Measurements from ENCODE around the gene RNF144B.

DNA sequence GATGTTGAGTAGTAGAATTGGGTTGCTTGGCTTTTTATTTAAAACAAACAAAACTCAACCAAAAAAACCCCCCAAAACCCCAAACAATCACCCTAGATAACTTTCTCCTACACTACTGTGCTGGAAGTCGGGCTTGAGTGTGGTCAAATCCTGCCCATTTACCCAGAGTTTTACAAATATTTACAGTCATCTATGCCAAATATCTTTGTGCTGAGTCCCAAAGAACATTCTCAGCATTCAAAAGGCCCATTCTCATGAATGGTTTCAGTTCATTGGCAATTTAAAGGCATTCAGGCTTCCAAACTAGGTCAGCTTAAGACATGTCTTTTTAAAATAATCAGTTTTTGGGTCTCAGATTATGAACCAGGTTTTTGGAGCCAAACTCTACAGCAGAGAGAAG, 1.8 kb downstream of the RNF144B start:
- TF ChIP-seq, protein P1, sequence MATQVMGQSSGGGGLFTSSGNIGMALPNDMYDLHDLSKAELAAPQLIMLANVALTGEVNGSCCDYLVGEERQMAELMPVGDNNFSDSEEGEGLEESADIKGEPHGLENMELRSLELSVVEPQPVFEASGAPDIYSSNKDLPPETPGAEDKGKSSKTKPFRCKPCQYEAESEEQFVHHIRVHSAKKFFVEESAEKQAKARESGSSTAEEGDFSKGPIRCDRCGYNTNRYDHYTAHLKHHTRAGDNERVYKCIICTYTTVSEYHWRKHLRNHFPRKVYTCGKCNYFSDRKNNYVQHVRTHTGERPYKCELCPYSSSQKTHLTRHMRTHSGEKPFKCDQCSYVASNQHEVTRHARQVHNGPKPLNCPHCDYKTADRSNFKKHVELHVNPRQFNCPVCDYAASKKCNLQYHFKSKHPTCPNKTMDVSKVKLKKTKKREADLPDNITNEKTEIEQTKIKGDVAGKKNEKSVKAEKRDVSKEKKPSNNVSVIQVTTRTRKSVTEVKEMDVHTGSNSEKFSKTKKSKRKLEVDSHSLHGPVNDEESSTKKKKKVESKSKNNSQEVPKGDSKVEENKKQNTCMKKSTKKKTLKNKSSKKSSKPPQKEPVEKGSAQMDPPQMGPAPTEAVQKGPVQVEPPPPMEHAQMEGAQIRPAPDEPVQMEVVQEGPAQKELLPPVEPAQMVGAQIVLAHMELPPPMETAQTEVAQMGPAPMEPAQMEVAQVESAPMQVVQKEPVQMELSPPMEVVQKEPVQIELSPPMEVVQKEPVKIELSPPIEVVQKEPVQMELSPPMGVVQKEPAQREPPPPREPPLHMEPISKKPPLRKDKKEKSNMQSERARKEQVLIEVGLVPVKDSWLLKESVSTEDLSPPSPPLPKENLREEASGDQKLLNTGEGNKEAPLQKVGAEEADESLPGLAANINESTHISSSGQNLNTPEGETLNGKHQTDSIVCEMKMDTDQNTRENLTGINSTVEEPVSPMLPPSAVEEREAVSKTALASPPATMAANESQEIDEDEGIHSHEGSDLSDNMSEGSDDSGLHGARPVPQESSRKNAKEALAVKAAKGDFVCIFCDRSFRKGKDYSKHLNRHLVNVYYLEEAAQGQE (IDR thresholded peaks at IDR 0.05; ENCODE audit: borderline replicate concordance) = no peak
- TF ChIP-seq, protein P1 (CRISPR knock-in tag; IDR thresholded peaks at IDR 0.05; ENCODE audit: low read depth) = no peak
- TF ChIP-seq ZBTB1 (CRISPR knock-in tag; IDR thresholded peaks at IDR 0.05; ENCODE audit: borderline replicate concordance, low read depth) = no peak
- no peak for TF ChIP-seq JUND (IDR thresholded peaks at IDR 0.05; ENCODE audit: borderline replicate concordance, low read depth, low read length)
- no peak for TF ChIP-seq JUND (tag; IDR thresholded peaks at IDR 0.05; ENCODE audit: borderline replicate concordance, low read depth, low read length)
- no peak for TF ChIP-seq L3MBTL2 (IDR thresholded peaks at IDR 0.05)
- TF ChIP-seq, protein P2, sequence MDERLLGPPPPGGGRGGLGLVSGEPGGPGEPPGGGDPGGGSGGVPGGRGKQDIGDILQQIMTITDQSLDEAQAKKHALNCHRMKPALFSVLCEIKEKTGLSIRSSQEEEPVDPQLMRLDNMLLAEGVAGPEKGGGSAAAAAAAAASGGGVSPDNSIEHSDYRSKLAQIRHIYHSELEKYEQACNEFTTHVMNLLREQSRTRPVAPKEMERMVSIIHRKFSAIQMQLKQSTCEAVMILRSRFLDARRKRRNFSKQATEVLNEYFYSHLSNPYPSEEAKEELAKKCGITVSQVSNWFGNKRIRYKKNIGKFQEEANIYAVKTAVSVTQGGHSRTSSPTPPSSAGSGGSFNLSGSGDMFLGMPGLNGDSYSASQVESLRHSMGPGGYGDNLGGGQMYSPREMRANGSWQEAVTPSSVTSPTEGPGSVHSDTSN (CRISPR knock-in tag; IDR thresholded peaks at IDR 0.05; ENCODE audit: low read depth) = no peak
- TF ChIP-seq, protein P2 (tag; conservative IDR thresholded peaks at IDR 0.05; ENCODE audit: low read depth) = no peak
- TF ChIP-seq ZC3H8 (IDR thresholded peaks at IDR 0.05) = no peak
- TF ChIP-seq ZNF57 (CRISPR knock-in tag; IDR thresholded peaks at IDR 0.05) = no peak
- no peak for TF ChIP-seq TRIM28 (IDR thresholded peaks at IDR 0.05)
- TF ChIP-seq, protein P3, sequence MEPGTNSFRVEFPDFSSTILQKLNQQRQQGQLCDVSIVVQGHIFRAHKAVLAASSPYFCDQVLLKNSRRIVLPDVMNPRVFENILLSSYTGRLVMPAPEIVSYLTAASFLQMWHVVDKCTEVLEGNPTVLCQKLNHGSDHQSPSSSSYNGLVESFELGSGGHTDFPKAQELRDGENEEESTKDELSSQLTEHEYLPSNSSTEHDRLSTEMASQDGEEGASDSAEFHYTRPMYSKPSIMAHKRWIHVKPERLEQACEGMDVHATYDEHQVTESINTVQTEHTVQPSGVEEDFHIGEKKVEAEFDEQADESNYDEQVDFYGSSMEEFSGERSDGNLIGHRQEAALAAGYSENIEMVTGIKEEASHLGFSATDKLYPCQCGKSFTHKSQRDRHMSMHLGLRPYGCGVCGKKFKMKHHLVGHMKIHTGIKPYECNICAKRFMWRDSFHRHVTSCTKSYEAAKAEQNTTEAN (CRISPR knock-in tag; IDR thresholded peaks at IDR 0.05) = no peak
- TF ChIP-seq POLR2AphosphoS5 (IDR thresholded peaks at IDR 0.05; ENCODE audit: control insufficient read depth, insufficient read depth, low read depth, low read length) = no peak
- TF ChIP-seq, protein P4, sequence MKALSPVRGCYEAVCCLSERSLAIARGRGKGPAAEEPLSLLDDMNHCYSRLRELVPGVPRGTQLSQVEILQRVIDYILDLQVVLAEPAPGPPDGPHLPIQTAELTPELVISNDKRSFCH (CRISPR knock-in tag; IDR thresholded peaks at IDR 0.05) = no peak
- TF ChIP-seq, protein P4 (tag; IDR thresholded peaks at IDR 0.05) = no peak

All from K562 (cell line).